ENCODE results near the gene EIF5A. TPM values are rescaled to one million over a fixed set of nuclear protein-coding genes. Genes with fewer than 3 reads are reported as not detected.

Gene EIF5A
- total RNA-seq, 2 donors from 2014 or later, result 275 to 328 TPM

DNA sequence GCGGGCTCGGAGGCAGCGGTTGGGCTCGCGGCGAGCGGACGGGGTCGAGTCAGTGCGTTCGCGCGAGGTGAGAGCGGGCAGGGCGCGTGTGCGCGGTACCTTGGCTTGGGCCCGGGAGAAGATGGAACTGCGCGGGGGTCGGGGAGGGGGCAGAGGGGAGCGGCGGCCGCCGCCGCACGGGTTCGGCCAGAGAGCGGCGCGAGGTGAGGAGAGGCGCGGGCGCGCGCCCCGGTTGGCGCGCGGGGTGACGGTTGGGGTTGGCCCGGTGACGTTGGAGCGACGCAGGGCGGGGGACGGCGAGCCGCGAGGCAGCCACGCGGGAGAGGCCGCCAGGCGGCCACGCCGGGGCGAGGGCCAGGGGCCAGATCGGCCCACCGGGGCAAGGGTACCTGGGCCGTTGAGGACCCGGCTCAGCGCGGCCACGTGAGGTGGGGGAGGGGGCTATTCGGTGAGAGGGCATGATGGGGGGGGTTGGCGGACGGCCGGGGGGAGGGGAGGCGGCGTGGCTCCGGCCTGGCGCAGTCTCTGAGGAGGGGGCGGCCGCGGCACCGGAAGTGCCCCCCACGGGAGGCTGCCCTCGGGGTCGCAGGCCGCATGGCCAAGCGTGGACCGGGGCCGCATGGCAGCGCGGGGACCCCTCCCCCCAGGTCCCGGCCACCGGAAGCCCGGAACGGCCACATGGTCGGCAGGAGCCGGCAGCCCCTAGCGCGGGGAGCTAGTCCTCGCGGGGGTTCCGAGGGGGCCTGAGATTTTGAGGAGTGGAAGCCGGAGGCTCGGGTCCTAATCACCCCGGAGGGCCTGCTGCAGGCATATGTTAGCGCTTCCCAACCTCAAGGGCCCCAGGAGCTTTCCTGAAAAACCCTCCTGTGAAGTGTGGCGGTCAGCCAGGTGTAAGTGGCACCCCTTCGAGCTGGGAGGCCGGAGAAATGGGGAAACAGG is 527 bp downstream of the EIF5A start:
- intact Hi-C loops (cut with DNase I), result no loop called here
- peak; percentile 92 for DNase-seq (ENCODE audit: low spot score)

- no peak for DNase-seq (ENCODE audit: low spot score)
- intact Hi-C loops (cut with DNase I), result no loop called here
Observed at GRCh38 chr17:7308625-7309433, 1.4 kb downstream of the EIF5A start.

DNA sequence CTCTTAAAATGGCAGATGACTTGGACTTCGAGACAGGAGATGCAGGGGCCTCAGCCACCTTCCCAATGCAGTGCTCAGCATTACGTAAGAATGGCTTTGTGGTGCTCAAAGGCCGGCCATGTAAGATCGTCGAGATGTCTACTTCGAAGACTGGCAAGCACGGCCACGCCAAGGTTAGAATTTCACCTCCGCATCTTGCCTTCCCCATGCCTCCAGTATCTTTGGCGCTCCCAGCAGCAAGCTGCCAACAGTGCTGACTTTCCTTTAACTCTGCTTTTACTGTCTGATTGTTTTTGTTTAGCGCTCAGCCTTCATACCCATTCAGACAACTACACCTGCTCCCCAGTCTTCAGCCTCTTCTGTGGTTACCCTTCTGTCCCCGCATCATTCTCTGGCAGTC is 2.2 kb downstream of the EIF5A start:
- intact Hi-C loops (cut with DNase I), result no loop called here
- no peak for DNase-seq (ENCODE audit: low spot score)

GRCh38 chr17:7311110-7311705 is 3.8 kb downstream of the EIF5A start:
- intact Hi-C loops (cut with DNase I), result no loop called here
- no peak for DNase-seq (ENCODE audit: low spot score)

- intact Hi-C loops (cut with DNase I), result no loop called here
- DNase-seq (ENCODE audit: low spot score), result no peak
Observed at GRCh38 chr17:7312432-7313087, 5.1 kb downstream of the EIF5A start.

DNA sequence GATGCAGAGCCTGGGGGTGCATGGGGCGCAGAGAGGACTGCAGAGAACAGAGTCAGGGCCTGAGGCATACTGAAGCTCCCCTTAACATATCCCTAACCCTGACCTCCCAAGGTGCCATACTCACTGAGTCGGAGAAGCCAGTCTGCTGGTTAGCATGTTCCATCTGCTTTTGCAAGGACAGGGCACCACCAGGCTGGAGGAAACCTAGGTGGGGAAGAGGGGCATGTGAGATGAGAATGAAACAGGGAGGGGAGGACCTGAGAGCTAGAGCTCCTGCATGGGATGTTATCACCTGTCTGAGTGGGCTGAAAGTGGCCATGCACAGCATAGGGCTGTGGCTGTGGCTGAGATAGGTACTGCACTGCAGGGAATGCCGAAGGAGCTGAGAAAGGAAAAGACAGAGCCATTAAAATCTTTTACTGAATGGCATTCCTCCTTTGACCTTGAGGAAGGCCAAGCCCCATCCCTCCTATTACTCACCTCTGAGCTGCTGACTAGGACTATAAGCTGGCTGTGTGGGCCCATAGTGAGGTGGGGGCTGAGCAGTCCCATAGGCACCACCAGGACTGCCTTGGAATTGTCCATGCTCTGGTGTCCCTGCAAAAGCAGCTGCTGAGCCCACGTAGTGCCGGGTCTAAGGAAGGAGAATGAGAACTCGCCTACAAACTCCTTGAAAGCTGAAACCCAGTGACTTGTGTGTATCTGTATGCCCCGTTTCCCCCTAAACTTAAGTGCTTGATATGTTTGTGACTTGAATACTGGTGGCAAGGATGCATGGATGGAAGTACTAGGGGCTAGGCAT is 5.9 kb downstream of the EIF5A start:
- no peak for DNase-seq (ENCODE audit: low spot score)
- intact Hi-C loops (cut with DNase I), result no loop called here

DNA sequence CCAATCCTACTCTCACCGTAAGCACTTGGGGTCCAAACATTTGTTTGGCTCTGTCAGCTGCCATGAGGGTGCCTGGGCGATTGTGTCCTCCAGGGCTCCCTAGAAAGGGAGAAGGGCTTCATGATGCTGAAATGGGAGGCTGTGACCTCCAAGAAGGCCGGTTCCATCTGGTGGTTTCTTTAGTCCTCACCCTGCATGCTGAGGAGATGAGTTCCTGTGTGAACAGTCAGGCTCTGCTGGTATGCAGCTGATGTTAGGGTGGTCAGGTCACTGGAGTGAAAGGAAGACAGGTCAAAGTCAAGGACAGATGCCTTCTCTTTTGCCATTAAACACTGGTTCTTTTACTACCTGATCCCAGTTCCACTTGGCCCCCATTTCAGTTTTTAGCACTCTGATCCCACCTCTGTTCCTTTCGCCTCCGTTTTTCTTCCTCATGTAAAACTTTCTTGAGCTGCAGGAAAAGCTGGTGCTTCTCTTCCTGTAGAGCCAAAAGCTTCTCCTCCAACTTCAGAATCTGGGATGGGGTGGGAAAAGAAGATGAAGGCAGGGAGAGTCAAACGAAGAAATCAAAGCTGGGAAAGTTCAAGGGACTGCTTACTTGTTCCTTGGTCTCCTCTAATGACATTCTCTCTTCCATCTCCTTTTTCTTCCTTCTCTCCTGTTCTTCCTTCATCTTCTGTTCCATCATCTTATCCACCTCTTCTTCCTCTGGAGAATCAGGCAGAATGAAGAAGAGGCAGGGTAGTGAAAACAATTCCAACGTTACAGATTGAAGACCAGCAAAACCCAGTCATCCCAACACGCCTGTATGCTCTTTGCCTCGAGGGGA is 6.7 kb downstream of the EIF5A start:
- intact Hi-C loops (cut with DNase I), result no loop called here
- DNase-seq (ENCODE audit: low spot score), result no peak

DNA sequence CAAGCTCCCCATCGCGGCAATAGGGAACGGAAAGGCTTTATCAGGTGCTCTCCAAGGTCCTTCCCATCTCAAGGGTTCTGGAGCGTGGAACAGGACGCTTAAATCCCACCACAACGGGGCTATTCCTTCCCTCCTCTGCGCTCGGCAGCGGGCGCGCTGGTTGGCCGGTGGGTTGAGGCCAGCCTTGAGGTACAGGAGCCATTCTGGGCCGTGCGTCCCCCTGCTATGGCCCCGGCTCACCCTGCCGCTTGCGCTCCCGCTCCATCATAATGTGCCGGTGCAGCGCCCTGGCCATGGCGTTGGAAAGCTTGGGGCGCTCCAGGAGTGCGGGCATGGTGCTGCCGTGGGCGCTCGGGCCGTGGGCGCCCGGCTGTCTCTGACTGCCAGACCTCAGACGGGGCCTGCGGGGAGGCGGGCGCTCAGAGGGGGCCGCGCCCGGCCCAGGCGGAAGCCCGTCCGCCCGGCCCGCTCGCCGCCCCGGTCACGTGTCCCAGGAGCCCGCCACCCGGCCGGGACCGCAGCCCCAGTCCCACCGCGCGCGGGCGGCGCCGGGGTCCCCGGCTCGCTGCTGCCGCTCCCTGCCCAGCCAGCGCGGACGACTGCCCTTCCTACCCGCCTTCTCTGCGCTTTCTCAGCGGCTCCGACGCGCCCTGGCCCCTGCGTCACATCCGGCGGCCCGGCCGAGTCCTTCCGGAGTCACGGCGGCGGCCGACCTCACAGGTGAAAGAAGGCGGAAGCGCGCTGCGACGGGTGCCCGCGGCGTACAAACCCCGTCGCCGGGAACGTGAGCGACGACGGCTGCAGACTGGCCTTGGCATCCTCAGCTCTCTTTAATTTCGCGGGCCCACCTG is 7.5 kb downstream of the EIF5A start, which contains the start of gene GPS2:
GPS2 (minus strand) TSS at position 642 of the 851 bp plus-strand sequence; CDS start at position 334, 308 bp downstream.
- intact Hi-C loops (cut with DNase I), result no loop called here
- DNase-seq (ENCODE audit: low spot score), result peak; percentile 98

DNA sequence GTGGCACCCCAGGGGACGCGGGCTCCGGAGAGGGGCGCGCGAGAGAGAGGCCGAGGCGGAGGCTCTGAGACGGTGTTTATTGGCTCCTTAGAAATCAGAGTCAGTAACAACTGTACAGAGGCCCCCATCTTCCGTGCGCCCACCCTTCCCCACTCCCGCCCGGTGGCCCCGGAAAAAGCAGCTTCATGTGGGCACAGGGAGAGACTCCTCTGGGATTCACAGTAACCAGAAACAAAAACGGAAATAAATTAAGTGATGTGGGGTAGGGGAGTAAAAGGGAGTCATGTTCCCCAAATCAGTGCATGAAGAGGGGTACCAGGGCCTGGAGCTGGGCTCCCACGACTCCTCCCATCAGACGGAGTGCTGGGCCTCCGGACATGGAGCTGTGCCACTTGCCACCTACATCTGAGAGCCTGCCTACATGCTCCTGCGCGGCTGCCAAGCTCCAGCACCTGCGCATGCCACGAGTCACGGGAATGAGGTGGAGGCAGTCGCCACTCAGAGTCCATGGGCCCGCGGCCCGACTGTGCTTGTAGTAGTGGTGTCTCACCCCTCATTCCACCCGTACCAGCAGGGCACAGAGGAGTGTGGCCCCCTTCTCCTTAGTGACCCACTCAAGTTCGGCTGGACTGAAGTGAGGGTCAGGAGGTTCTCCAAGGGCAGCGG is 8.3 kb downstream of the EIF5A start:
- intact Hi-C loops (cut with DNase I), result no loop called here
- DNase-seq (ENCODE audit: low spot score), result no peak

DNA sequence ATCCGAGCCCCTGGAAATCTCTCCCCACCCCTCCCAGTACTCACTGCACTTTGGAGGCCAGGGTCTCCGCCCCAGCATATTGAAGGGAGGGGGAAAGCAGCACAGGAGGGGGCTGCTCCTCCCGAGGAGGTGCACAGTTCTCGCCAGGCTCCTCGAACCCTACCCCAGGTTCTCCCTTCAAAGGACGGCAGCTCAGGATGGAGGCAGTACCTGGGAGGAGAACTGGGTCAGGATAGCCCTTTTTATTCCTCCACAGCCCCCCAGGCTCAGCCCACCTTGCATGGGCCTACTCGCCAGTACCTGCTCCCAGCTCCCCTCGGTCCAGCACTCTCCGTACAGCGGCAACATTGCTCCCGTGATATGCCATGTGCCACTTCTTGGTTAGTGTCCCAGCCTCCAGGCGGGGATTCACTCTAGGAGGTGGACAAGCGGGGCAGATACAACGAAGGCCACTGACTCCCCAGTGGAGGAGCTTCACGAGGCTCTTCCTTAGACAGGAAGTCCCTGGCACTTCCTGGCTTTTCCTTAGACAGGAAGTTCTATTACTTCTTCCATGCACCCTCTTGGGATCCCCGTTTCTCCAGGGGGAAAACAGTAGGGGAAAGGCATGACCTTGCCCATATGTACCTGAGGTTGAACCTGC is 9.9 kb downstream of the EIF5A start:
- intact Hi-C loops (cut with DNase I), result no loop called here
- DNase-seq (ENCODE audit: low spot score), result no peak

DNA sequence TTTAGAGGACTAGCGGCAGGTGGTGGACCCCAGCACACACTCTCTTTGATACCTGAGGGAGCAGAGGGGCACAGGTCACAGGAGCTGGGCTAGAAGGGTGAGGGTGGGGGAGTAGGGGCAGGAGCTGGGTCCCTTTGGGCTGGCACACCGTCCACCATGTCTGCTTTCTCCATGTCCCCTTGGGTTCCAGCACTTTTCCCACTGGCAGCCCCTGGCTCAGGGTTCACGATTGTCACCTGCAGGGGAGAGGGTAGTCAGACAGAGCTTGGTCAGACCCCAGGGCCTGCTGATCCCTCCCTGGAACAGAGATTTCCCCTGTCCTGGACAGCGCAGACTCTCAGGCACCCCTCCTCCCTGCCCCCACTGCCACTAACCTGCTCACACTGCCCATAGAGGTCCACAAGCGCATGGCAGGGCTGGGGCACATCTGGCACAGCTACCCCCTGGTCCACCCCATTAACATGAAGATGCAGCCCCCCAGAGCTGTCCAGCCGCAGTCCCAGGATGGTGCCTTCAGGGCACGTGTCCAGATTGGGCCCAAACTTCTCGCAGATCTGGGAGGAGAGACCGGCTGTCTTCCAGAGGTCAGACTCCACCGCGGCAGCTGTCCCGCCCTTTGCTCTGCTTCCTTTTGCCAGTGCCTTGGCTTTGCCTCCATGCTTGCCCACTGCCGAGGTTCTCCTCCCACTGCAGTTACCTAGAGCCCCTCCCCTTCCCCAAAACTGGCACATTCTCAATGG is 10.9 kb downstream of the EIF5A start:
- intact Hi-C loops (cut with DNase I), result no loop called here

DNA sequence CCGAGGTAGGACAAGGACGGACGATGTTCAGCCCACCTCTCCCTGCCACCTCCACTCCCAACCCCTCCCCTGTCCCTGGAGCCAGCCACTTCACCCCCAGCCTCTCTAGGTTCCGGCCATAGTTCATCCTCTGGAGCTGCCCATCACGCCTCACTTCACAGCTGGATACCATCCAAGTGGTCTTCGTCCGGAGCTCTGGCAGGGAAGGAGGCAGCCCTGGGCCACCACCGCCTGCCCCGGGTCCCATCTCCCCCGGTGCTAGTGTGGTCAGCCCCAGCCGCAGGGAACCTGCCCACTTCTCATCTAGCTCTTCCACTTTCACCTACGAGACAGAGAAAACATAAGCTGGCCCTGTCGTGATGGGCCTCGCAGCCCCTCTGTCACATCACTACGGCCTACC is 14.0 kb downstream of the EIF5A start:
- no peak for DNase-seq (ENCODE audit: low spot score)
- intact Hi-C loops (cut with DNase I), result no loop called here

More for the DNA sequence above, 10.9 kb downstream of the EIF5A start:
- no peak for DNase-seq (ENCODE audit: low spot score)

DNA sequence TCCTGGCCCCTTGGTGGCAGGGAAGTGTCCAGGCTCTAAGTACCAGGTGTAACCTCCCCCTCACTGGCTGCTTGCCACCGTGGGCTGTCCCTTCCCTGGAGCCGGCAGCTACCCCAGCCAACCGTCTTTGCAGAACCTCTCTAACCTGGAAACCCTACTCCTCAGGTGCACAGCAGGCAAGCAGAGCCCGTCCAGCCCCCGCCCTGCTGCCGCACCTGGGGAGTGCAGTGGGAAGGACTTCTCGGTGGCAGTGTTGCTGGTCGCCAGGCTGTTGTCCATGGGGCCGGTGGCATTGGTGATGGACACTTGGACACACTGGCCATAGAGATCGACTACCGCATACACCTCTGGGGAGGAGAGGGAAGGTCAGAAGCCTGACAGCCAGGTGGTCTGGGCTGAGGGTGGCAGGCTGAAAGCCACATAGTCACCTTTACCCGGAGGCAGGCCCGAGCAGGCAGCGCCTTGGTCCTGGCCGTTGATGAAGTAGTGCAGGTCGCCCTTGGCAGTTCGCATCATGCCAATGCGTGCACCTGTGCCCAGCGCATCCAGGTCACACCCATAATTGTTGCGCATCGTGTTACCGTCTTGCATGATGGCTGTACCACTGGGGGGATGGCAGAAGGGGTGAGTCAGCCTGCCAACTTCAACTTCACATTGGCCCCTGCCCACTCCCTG is 15.2 kb downstream of the EIF5A start:
- intact Hi-C loops (cut with DNase I), result loop anchor here in 1 of 2 donors (1.0 kb wide), 1 partner anchor 186 kb away; no protein-coding TSS in a partner anchor
- no peak for DNase-seq (ENCODE audit: low spot score)

DNA sequence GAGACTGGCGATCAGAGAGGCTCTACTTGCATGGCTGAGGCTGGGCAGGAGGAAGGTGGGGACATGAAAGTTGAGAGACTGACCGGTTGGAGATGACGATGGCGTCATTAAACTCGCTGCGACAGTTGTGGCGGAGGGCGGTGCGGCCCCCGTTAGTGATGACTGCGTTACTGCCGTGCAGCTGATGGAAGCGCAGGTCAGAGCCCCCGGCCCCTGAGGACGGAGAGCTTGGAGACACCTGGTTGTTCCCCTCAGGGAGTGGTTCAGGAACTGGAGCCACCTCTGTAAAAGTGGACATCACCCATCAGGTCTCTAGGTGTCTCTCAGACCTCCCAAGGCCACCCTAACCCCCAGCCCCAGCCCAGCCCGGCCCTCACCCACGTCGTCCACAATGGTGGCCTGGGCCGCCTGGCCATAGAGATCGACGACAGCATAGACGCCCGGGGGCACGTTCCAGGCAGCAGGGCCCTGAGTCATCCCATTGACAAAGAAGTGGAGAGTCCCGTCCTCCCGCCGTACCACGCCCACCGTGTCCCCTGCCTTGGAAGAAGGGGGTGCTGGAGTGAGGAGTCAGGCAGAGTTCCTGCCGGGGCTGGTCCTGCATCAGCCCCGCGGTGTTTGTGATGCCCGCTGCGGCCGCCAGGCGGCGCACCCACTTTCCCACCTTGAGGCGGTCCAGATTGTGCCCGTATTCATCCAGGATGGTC is 16.5 kb downstream of the EIF5A start:
- intact Hi-C loops (cut with DNase I), result no loop called here
- DNase-seq (ENCODE audit: low spot score), result no peak
